Caco-2 (cell line): ENCODE data around the gene RXRA. TPM values are rescaled to one million over a fixed set of nuclear protein-coding genes. Genes with fewer than 3 reads are reported as not detected.
A peak's percentile ranks its signal among the peaks of the same experiment; 100 is the strongest.

Experiments
- BruUV-seq: library from RNA; stranded (reverse); fragments of 400-500 nt; replicated peaks from 2 replicates; lab custom pipeline; 2021; lab: Mats Ljungman, UMichigan
- CTCF ChIA-PET: fragments of 300-600 bp; sonication (Branson Sonifier 250); formaldehyde crosslinking; loops from one replicate; lab custom pipeline; 2022; ENCODE audit warnings: antibody characterized with exemption; lab: Charles Lee
- POLR2A ChIA-PET: fragments of 300-600 bp; sonication (Branson Sonifier 250); formaldehyde crosslinking; loops from one replicate; lab custom pipeline; 2022; ENCODE audit warnings: antibody characterized with exemption; lab: Charles Lee
- DNase-seq, 2 experiments: peaks; one replicate each; pipeline versions ENCODE4 v3.0.0 to v3.0.0-alpha.2; 2020 to 2022
- H3K27me3 ChIP-seq: replicated peaks from 2 replicates; pipeline ENCODE4 v1.6.0; 2011; ENCODE audit warnings: low read length; ENCODE audit not compliant: control insufficient read depth, insufficient read depth
- H3K36me3 ChIP-seq: 2 replicates; pipeline ENCODE4 v1.5.1; 2011; ENCODE audit warnings: low read length; ENCODE audit not compliant: control insufficient read depth, insufficient read depth
- H3K4me1 ChIP-seq: fragments of 250-450 bp; sonication (Bioruptor Pico); 2 replicates; pipeline ENCODE4 v1.5.1; 2020; ENCODE audit warnings: mild to moderate bottlenecking
- H3K4me3 ChIP-seq: 2 replicates; pipeline ENCODE4 v1.5.1; 2011; ENCODE audit warnings: low read depth, mild to moderate bottlenecking, control low read depth, low read length
- H3K9me3 ChIP-seq: fragments of 250-450 bp; sonication (Bioruptor Pico); 2 replicates; pipeline ENCODE4 v1.5.1; 2020; ENCODE audit warnings: mild to moderate bottlenecking, moderate library complexity
- H3K27ac Mint-ChIP-seq: one replicate; pipeline ENCODE4 v1.8.0; 2022; ENCODE audit warnings: mixed read lengths; ENCODE audit not compliant: unreplicated experiment
- H3K27me3 Mint-ChIP-seq: one replicate; pipeline ENCODE4 v1.8.0; 2022; ENCODE audit warnings: mixed read lengths; ENCODE audit not compliant: insufficient read depth, unreplicated experiment
- H3K36me3 Mint-ChIP-seq: one replicate; pipeline ENCODE4 v1.8.0; 2022; ENCODE audit warnings: mild to moderate bottlenecking, mixed read lengths; ENCODE audit not compliant: insufficient read depth, unreplicated experiment
- H3K4me1 Mint-ChIP-seq: one replicate; pipeline ENCODE4 v1.8.0; 2022; ENCODE audit warnings: low read depth, mixed read lengths; ENCODE audit not compliant: unreplicated experiment
- H3K4me3 Mint-ChIP-seq: one replicate; pipeline ENCODE4 v1.8.0; 2022; ENCODE audit warnings: mild to moderate bottlenecking, moderate library complexity, mixed read lengths; ENCODE audit not compliant: unreplicated experiment
- H3K9me3 Mint-ChIP-seq: one replicate; pipeline ENCODE4 v1.8.0; 2022; ENCODE audit warnings: mixed read lengths; ENCODE audit not compliant: unreplicated experiment
- CTCF ChIP-seq, 2 experiments: fragments of 200-600 bp in 1 of 2; IDR thresholded peaks; 1 replicate in 1 of 2; 2 replicates in 1 of 2; pipeline versions ENCODE4 v1.5.1 to v1.8.0; 2011 to 2022; ENCODE audit warnings: antibody characterized with exemption in 1 of 2, control low read depth in 1 of 2, inconsistent platforms in 1 of 2, low read depth in 1 of 2, low read length in 1 of 2, mild to moderate bottlenecking in 1 of 2, moderate library complexity in 1 of 2; ENCODE audit not compliant: insufficient read depth in 1 of 2, severe bottlenecking in 1 of 2, unreplicated experiment in 1 of 2
- intact Hi-C: fragments of 100-400 bp; cut with micrococcal nuclease; formaldehyde crosslinking; loops from one replicate; pipeline ENCODE4 v1.10.0; 2022; ENCODE audit not compliant: unreplicated experiment
- total RNA-seq: library from RNA; stranded (reverse); gene quantifications from 2 replicates; pipeline ENCODE4 v1.2.3, GENCODE V29; 2022

RXRA gene
- total RNA-seq, 1 experiment from 2014 or later = 69.1 TPM

- Histone ChIP-seq H3K9me3 (no peaks in the 10 kb centered on the region), H3K4me3 (peak overlapping the region; percentile 77), H3K27me3 (no peaks in the 10 kb centered on the region), H3K36me3 (no peaks in the 10 kb centered on the region; the same call in 1 of the 2 replicates), H3K4me1 (peaks cover 57% of the 10 kb centered on the region)
- Mint-ChIP-seq H3K27me3 (no peaks in the 10 kb centered on the region), H3K9me3 (no peaks in the 10 kb centered on the region), H3K27ac (peak overlapping the region; percentile 92), H3K4me3 (peak overlapping the region; percentile 74), H3K4me1 (peaks cover 19% of the 10 kb centered on the region), H3K36me3 (peaks cover 7% of the 10 kb centered on the region)
- DNase-seq = no peak
- intact Hi-C loops = loop anchor here (1.0 to 5.0 kb wide), 3 partner anchors 30 to 260 kb away; partner anchors contain the start of gene BRD3
- CTCF ChIA-PET = interaction anchor here (0.5 to 1.7 kb wide), 6 partner anchors 9 to 118 kb away, joined by 3 to 5 read pairs (median 4); no protein-coding TSS in a partner anchor
- no peak for TF ChIP-seq CTCF (IDR thresholded peaks at IDR 0.05; ENCODE audit: insufficient read depth in 1 of 2, low read depth in 1 of 2, low read length in 1 of 2, severe bottlenecking in 1 of 2, unreplicated experiment in 1 of 2)
- BruUV-seq = no TSS peak
- POLR2A ChIA-PET = interaction anchor here (1.3 kb wide), 1 partner anchor 28 kb away, joined by 5 read pairs; no protein-coding TSS in a partner anchor
These were observed 1.5 kb downstream of the RXRA start for GRCh38 chr9:134327671-134328231.

- POLR2A ChIA-PET = interaction anchor here (0.7 to 1.3 kb wide), 3 partner anchors 27 to 164 kb away, joined by 4 to 5 read pairs (median 5); partner anchors contain the start of gene RNU6ATAC
- TF ChIP-seq CTCF (IDR thresholded peaks at IDR 0.05; ENCODE audit: insufficient read depth in 1 of 2, low read depth in 1 of 2, low read length in 1 of 2, severe bottlenecking in 1 of 2, unreplicated experiment in 1 of 2) = no peak
- H3K27me3 Mint-ChIP-seq = no peaks in the 10 kb centered on the region
- peak overlapping the region; percentile 74 for H3K4me3 Mint-ChIP-seq
- no peaks in the 10 kb centered on the region for H3K9me3 ChIP-seq
- no peaks in the 10 kb centered on the region; the same call in 1 of the 2 replicates for H3K36me3 ChIP-seq
- H3K27ac Mint-ChIP-seq = peak overlapping the region; percentile 92
- peaks cover 7% of the 10 kb centered on the region for H3K36me3 Mint-ChIP-seq
- peaks cover 19% of the 10 kb centered on the region for H3K4me1 Mint-ChIP-seq
- peaks cover 63% of the 10 kb centered on the region for H3K4me1 ChIP-seq
- intact Hi-C loops = loop anchor here (1.0 to 5.0 kb wide), 3 partner anchors 29 to 261 kb away; partner anchors contain the start of gene BRD3
- peak overlapping the region; percentile 77 for H3K4me3 ChIP-seq
- H3K27me3 ChIP-seq = no peaks in the 10 kb centered on the region
- no TSS peak for BruUV-seq
- H3K9me3 Mint-ChIP-seq = no peaks in the 10 kb centered on the region
- CTCF ChIA-PET = interaction anchor here (0.5 to 1.7 kb wide), 9 partner anchors 8 to 121 kb away, joined by 3 to 5 read pairs (median 4); no protein-coding TSS in a partner anchor
- DNase-seq = peak; percentile 88 to 89
These were observed 2.1 kb downstream of the RXRA start for GRCh38 chr9:134328341-134328840.

- H3K36me3 Mint-ChIP-seq = peaks cover 7% of the 10 kb centered on the region
- H3K4me3 Mint-ChIP-seq = peak overlapping the region; percentile 74
- H3K9me3 Mint-ChIP-seq = no peaks in the 10 kb centered on the region
- Histone ChIP-seq H3K27me3 (no peaks in the 10 kb centered on the region), H3K4me3 (peak overlapping the region; percentile 77), H3K36me3 (no peaks in the 10 kb centered on the region; the same call in 1 of the 2 replicates), H3K9me3 (no peaks in the 10 kb centered on the region), H3K4me1 (peaks cover 64% of the 10 kb centered on the region)
- H3K27me3 Mint-ChIP-seq = no peaks in the 10 kb centered on the region
- intact Hi-C loops = loop anchor here (1.0 to 5.0 kb wide), 3 partner anchors 28 to 262 kb away; partner anchors contain the start of gene BRD3
- H3K4me1 Mint-ChIP-seq = peaks cover 18% of the 10 kb centered on the region
- TF ChIP-seq CTCF (IDR thresholded peaks at IDR 0.05; ENCODE audit: insufficient read depth in 1 of 2, low read depth in 1 of 2, low read length in 1 of 2, severe bottlenecking in 1 of 2, unreplicated experiment in 1 of 2) = no peak
- ChIA-PET POLR2A (interaction anchor here (0.7 to 1.3 kb wide), 3 partner anchors 26 to 164 kb away, joined by 4 to 5 read pairs (median 5); partner anchors contain the start of gene RNU6ATAC), CTCF (interaction anchor here (0.6 to 1.7 kb wide), 5 partner anchors 53 to 121 kb away, joined by 3 to 5 read pairs (median 3); no protein-coding TSS in a partner anchor)
- no peak for DNase-seq
- BruUV-seq = TSS peak; percentile 25
- peak overlapping the region; percentile 92 for H3K27ac Mint-ChIP-seq
These were observed 2.8 kb downstream of the RXRA start for GRCh38 chr9:134328841-134329575.
